RPMI7951 (cell line): ENCODE measurements around the gene PCBP3. TPM values are rescaled to one million over a fixed set of nuclear protein-coding genes. Genes with fewer than 3 reads are reported as not detected.

Source experiments
- DNase-seq: peaks from one replicate; pipeline ENCODE4 v3.0.0-alpha.2; 2012; ENCODE audit warnings: low read depth
- total RNA-seq: library from RNA; depleted of rRNA; stranded (reverse); fragments of >200 nt; shearing (Covaris generic); gene quantifications from 2 replicates; pipeline ENCODE4 v1.2.3, GENCODE V29; 2014

Gene PCBP3
- total RNA-seq, 1 experiment from 2014 or later = 4.0 TPM

DNA sequence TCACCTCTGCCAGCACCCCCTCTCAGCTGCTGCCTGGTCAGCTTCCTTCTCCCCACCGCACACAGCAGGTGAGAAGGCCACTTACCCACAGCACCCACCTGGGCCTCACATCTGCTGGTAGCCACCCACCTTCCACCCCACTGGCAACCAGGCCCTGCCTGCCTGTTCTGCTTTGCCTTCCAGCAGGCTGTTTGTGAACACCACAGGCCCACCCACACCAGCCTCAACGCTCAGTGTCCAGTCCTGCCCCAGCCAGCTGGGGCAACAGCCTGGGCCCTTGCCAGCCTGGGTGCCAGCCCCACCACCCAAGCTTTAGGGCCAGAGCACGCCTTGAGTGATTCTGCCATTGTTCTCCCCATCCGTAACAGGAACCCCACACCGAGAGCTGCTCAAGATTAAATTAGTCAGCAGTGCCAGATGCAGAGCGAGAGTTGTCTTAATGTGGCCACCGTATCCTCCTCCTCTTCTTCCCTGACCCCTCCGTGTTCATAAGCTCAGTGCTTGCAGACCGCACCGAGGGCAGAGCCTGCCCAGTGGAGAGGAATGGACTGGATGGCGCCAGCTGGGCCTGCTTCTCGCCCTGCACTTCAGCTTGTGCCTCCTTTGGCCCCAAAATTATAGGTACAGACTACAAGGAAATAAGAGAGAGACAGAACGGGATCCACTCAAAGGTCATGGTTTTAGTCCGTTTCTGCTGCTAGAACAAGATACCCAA, 217.8 kb downstream of the PCBP3 start:
- DNase-seq = no peak

DNA sequence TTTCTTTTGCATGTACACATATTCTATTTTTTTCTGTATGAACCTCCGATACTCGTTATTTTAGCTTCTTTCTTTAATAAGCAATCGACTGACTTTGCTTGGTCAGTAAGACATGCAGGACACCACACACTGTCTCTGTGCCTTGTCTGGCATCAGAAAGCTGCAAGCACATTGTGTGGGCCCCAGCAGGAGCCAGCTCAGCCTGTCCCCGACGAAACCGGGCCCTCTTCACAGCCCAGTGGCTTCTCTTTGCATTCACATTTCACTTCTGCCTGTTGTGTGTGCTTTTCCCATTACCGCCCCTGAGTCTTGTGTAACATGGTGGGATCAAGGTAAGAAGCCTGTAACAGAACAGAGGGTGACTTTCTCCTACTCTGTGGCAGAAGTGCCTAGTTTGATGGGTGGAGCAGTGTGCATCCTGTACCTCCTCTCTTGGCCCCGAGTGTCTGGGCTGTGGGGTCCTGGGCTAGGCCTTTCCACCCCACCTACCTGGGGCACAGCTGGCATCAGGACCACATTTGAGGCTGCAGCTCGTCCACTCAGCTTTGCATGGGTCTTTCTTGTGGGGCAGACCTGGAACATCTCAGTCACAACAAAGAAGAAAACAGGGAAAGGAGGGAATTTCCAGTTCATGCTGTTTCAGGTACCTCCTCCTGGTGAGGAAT, 219.2 kb downstream of the PCBP3 start:
- no peak for DNase-seq

DNA sequence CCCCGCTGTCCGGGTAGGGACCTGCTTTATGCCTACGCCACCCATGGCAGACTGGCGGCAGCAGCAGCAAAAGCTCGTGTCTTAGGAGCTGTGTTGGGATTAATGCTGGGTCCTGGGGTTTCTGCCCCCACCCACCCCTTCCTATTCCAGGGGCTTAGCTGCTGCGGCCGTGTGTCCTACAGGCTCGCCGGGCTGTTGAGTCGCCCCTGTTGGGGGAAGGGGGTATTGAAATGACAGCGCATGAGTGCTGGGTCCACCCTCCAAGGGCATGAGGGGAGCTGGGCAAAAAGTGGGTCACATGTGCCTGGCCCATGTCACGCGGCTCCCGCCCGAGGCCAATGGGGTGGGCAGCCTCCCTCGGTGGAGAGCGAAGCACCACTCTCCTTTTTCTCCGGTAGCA, 219.7 kb downstream of the PCBP3 start:
- DNase-seq = no peak

DNA sequence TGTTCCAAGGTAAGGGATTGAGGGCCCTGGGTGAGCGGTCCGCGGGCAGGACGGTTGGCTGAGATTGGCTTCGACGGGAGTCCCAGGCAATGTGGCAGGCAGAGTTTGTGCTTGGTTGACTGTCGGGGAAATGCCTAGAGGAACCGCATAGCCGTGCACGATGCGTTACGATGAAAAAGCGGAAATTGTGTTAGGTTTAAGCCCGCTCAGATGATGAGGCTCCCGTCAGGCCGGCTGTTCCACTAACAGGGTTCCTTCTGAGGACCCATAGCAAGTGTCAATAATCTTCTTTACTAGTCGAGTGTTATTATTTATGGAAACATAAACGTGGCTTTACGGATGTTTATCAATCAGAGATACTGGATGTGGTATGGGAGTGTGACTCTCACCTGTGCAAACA, 220.2 kb downstream of the PCBP3 start:
- no peak for DNase-seq

DNA sequence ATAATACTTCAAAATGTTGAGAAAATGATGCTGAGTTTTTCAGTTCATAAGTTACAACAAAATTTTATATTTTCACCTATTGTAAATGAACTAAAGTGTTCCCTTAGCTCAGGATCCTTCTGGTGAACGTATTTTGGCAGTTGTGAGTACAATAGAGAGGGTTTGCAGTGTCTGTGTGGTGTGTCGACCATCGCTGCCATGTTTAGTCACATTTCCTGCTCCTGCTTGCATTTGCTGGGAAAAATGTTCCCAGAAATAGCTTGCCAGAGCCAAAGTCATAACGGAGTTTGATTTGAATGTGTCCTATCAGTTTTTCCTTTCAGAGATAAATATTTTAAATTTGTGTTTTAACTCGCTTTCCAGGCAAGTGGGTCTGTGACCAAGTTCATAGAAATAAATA, 220.9 kb downstream of the PCBP3 start:
- no peak for DNase-seq

DNA sequence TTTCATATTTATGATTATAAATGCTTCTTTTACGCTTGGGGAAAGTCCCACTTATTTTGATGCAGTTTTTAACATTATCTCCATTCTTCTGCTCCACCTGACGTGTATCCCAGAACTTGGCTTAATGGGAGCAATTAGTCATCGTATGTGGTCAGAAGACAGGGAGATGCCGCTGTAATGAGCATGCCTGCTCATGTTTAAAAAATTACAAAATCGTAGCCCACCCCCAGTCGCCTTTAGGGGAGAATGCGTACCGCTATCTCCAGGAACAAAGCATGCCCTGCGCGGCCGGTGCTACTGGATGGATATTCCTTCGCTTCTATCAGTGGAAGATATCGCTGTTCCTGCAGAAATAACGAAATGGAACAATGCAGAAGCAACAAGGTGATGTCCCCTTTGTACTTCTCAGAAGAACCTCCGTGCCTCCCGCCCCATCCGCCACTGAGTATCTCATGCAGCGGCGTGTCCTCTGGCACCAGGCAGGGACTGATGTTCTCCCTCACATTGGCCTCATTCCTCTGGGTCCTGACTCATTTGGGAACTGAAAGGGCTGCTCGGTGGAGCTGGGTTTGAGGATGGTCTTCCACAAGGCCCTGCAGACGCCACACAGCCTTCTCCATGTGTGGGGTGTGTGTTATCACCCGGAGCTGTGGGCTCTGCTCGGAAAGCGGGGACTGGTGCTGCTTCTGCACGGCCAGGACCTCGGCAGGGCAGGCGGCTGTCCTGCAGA, 221.7 kb downstream of the PCBP3 start:
- DNase-seq = peak; percentile 92

DNA sequence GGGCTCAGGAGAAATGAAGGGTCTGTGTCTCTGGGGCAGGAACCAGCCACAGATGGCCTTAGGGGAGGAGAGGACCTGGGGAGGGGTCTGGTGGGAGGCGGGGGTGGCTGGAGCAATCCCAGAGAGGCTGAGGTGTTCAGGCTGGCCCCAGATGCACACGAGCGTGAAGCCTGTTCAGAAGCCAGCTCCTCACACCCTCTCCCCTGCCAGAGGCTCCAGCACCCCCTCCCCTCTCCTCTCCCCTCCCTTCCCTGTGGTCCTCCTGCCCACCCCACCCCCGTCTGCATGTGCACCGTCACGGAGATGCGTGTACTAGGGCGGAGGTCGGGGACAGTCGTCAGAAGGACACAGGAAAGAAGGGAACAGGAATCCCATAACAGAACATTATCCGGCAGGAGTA, 223.0 kb downstream of the PCBP3 start:
- DNase-seq = no peak

DNA sequence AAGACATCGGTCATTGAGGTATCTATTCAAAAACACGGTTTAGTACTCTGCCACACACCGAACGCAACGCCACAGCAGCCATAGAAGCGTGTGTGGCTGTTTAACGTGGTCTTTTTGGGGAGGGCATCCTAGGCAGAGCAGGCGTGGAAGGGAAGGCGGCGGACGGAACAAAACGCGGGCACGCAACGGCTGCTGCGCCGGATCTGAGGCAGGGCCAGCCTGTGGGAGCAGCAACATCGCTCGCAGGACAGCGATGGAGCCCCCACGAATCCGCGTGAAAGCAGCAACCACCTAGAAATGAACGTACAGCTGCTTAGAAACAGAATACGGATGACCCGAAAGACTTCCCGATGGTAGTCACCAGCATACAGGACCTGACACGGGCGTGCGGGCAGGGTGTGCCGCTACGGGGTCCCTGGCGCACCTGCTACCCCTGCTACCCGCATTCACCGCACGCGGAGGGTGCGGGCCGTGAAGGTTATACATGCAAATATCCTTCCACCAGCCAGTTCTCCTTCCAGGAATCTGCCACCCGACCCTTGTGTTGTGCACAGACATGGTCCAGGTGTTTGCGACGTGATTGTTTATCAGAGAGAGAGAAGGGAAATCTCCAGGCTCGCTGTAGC, 223.6 kb downstream of the PCBP3 start:
- no peak for DNase-seq

DNA sequence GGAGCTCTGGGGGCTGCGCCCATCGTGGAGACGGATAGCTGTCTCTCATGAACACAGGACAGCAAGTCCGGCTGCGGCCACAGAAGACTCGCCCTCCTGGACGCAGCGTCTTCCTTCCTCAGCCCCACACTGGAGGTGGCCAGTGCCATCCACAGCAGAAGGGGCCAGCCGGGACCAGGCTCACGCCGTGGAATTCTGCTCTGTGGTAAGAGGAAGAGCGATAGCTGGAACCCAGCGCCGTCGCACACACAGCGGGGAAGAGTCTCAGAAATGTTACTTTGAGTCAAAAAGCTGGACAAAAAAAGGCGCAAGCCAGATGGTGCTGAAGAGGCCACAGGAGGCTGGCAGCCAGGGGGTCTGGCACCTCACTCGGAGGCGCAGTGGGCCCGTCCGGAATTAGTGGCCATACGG, 224.2 kb downstream of the PCBP3 start:
- no peak for DNase-seq

DNA sequence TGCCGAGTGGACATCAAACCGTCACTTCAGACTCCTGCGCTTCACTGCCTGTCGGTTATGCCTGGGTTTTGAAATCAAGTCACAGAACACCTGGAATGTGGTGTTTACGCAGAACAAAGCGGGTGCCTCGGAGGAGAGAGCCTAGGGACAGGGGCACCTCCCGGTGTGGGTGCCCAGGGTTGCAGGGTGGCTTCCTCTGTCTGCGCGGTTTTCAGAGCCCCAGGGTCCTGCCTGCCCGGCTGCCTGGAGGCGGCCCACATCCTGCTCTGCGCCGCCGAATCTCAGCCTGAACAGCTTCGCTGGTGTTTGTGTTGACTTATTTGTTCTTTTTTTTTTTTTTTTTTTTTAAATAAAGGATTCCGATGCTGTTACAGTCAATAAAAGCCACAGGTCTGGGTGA, 224.6 kb downstream of the PCBP3 start:
- no peak for DNase-seq

DNA sequence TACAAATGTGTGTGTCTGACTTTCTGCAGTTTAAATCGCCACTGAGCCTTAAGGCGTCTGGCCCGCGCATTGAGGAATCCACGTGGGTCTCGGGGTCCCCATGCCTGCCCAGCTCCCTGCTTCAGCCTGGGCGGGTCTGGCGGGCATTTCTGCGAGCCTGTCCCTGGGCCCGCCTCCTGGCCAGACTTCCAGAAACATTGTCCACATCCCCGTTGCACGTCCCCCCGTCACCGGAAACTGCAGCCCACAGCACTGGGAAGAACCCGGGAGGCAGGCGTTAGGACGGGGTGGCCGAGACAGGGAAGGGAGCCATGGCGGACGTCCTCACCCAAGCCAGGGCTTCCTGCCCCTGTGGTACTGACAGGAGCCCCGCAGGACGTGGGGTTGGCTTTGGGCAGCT, 225.0 kb downstream of the PCBP3 start:
- DNase-seq = peak; percentile 58

DNA sequence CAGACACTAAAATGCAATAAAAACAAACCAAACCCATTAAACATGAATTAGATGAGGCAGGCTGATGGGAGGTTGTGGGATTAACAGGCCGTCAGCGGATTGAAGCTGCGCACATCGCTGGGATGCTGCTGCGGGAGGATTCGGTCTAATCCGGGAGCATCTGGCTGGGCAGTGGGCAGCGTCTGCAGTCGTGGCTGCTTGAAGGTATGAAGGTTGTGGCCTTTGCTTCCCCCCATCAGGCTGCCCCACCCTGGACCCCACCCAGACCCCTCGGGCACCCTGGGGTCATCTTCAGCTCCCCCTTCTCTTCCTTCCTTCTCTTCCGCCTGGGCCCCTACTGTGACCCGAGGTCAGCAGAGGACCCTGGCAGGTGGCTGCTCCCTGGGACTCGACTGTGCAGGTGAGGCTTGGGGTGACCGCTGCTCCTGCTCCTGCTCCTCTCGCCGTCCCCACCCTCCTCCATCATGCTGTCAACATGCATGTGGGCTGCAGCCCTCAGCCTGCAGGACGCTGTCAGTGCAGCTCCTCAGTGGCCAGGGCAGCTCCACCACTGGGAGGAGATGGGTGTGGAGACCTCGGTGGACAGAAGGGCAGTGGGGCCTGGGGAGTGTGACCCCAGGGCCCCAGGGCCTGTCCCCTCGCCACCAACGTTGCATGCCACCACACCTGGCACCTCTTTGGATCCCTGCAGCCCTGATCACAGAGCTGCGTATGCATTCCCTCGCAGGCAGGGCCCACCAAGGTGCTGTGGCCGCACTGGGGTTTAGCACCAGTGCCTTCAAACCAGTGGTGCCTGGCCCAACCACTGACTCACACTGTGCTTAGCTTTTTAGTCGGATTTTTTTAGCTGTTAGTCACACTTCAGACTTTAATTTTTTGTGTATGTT, 225.8 kb downstream of the PCBP3 start:
- peak; percentile 69 for DNase-seq

DNA sequence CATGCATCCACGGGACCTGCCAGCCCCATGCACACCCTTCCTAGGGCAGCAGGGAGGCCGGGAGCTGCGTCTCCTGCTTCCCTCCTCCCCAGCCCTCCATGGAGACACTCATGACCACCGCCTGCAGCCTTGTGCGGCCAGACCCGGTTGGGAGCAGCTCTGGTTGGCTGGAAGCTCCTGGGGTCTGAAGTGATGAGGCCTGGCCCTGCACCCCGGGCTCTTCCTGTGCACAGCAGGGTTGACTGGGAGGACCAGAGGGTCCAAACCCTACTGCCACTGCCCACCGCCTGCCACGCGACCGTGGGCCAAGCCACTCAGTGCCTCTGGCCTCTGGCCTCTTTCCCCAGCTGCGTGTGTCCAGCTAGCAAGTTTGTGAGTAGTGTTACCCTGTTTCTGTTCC, 226.9 kb downstream of the PCBP3 start:
- DNase-seq = no peak

DNA sequence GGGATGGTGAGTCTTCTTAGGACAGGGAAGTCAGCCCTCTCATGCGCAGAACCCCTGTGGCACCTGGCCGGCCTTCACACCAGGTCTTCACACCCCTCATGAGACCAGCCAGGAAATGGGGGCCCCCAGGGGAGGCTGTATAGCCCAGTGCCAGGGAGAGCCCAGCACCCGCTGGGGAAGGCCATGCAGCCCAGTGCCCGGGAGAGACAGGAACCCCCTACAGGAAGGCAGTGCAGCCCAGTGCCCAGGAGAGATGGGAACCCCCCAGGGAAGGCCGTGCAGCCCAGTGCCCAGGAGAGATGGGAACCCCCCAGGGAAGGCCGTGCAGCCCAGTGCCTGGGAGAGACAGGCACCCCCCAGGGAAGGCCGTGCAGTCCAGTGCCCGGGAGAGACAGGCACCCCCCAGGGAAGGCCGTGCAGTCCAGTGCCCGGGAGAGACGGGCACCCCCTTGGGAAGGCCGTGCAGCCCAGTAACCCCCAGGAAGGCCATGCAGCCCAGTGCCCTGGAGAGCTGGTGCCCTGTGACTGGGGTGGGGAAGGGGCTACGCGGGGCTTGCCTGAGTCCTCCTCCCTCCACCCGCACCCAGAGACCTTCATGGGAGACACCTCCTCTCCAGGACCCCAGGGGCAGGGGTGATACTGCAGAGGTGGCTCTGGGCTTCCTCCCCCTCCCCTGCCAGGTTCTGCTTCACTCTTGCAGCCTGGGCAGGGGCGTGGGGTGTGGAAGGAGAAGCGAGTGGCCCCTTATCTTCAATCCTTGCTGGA, 227.5 kb downstream of the PCBP3 start:
- DNase-seq = no peak

DNA sequence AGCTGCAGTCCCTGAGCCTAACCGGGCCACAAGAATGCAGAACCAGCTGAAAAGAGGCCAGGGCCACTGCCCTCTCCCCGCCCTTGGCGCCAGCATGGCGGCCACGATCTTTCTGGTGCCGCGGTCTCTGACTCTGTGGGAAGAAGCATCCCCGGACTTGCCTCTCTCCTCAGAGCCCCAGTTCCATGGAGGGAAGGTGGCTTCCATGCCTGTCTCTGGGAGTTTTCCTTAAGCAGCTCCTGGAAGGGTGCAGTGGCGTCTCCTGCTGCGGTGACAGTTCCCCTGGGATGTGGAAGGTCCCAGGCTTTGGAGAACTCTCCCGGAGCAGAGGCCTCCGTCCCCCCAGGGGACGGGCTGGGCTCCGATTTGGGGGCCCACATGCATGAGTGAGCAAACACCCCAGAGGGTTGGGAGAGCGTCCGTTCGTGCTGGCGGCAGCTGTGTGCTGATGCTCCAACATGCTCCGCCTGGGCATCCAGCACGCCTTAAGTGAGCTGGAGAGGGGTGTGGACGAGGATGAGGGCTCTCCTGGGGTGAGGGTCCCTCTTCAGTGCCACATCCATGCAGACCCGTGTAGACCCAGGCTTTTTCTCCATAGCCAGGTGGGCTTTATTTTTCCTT, 228.2 kb downstream of the PCBP3 start:
- DNase-seq = no peak

DNA sequence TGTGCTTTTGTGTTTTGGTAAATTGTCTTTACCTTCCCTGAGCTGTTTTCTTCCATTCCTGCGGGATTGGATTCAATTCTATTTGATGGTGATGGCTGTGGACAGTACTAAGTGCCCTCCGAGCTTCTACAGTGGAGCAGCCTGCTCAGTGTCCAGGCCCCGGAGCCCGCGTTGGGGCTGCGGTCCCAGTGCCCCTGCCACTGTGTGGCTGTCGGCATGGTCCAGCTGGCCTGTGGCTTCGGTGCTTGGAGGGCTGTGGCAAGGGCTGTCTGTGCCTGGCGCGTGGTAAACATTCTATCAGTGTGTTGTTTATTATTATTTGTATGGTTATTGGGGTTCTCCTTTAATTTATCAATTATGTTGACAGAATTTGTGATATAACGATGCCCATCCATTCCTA, 228.9 kb downstream of the PCBP3 start:
- DNase-seq = no peak

DNA sequence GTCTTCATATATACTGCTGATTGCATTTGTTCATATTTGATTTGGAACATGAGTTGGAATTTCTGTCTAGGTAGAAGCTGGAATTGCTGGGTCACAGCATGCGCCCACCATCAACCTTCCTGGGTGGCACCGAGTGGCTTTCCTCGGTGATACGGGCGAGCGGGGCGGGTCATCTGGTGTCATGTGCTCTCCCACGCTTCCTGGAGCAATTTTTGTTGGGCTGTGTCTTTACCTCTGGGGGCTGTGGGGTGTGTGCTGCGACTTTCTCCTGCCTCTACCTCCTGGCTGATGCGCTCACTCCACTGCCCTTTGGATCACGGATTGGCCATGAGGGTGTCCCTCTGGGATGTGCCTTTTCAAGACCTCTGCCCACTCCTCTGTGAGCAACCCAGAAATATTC, 229.4 kb downstream of the PCBP3 start:
- DNase-seq = no peak

DNA sequence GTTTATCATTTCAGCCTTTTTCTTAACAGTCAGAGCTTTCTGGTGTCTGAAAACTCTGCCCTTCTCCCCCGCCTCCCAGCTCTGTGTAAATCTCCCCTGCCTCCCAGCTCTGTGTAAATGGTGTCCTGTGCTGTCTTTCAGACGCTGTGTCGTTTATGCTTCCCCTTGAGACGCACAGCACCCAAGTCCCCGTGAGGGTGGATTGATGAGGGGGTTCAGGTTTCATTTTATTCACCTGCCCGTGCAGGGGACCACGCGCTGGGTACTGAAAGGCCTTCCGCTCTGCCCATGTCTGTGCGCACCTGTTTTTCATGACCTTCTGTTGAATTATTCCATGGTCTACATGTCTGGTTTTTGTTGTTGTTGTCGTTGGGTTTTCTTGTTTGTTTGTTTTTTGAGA, 229.9 kb downstream of the PCBP3 start:
- no peak for DNase-seq

DNA sequence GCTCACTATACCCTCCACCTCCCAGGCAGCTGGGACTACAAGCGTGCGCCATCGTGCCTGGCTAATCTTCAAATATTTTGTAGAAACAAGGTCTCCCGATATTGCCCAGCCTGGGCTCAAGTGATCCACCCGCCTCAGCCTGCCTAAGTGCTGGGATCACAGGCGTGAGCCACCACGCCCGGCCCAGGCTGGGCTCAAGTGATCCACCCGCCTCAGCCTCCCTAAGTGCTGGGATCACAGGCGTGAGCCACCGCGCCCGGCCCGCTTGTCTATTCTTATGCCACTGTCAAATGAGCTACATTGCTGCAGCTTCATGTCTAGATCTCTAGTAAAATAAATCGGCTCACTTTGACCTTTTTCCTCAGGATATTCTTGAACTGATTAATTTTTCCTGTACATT, 230.3 kb downstream of the PCBP3 start:
- no peak for DNase-seq

DNA sequence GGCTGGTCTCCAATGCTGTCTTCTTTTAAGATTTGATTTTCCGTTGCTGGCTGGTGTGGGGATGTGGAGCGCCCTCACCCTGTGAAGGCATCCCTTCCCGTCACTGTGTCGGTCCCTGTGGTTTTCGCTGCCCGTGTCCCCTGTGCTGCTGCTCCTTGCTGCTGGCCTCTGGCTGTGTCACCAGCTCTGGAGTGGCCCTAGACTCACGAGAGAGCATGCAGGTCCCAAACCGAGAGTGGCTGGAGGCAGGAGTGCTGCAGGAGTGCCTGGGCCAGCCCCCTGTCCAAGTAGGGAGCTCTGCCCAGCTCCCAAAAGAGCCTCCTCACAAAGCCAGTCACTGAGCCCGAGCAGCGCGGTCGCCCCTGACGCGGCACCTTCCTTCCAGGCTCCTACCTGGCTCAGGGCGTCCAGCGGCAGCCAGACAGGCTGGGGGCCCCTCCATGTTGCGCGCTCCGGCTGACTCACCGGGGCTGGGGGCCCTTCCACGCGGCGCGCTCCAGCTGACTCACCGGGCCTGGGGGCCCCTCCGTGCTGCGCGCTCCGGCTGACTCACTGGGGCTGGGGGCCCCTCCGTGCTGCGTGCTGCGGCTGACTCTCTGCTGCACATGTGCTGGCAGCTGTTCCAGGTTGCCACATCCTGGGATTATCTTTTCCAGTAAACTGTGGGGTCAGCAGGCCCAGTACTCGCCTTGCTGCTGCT, 231.3 kb downstream of the PCBP3 start:
- peak; percentile 98 for DNase-seq
